HG02571 (cell line): Measurements from ENCODE around the gene CST3.
"Not testable (repeated sequence)": the region's sequence is repeated elsewhere in the genome, so short reads cannot be mapped to it uniquely, and the experiment has no call there.

ENCODE experiments used
- ATAC-seq: cut with Tn5 transposase; IDR thresholded peaks from one replicate; pipeline ENCODE4 v1.9.1; 2021; ENCODE audit warnings: mild to moderate bottlenecking, moderate library complexity; ENCODE audit not compliant: unreplicated experiment

Gene CST3, protein sequence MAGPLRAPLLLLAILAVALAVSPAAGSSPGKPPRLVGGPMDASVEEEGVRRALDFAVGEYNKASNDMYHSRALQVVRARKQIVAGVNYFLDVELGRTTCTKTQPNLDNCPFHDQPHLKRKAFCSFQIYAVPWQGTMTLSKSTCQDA

DNA sequence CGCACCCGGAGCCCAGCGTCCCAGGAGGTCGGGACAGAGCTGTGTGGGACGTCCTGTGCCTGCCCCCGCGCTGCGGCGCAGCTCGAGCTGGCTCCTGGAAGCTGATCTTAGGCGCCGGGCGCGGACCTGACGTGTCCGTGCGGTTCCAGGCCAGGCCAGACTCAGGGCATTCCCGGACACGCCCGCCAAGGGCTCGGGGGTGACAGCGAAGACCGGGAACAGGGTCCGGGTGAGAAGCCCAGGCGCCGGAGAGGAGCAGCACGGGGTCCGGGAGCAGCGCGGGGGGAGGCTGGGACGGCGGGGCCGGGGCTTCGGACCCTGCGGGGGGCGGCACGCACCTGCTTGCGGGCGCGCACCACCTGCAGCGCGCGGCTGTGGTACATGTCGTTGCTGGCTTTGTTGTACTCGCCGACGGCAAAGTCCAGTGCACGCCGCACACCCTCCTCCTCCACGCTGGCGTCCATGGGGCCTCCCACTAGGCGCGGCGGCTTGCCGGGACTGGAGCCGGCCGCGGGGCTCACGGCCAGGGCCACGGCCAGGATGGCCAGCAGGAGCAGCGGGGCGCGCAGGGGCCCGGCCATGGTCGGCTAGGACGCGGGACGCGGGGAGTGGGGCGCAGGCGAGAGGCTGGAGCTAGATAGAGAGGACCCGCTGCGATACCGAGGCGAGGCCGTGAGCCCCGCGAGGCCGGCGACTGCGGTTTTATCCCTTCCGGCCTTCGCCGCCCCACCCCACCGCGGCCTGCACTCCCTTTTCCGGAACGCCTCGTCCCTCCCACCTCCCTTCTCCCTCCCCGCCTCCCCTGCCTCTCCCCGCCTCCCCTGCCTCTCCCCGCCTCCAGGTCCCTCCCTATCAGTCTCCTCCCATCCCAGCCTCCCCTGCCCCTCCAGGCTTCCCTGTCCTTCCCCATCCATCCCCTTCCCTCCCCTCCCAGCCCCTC is at the start of gene CST3:
Gene CST3 (minus strand): TSS at position 674 of the 940 bp plus-strand sequence. CDS start 93 bp downstream, at position 581.
- peak; percentile 58 for ATAC-seq

DNA sequence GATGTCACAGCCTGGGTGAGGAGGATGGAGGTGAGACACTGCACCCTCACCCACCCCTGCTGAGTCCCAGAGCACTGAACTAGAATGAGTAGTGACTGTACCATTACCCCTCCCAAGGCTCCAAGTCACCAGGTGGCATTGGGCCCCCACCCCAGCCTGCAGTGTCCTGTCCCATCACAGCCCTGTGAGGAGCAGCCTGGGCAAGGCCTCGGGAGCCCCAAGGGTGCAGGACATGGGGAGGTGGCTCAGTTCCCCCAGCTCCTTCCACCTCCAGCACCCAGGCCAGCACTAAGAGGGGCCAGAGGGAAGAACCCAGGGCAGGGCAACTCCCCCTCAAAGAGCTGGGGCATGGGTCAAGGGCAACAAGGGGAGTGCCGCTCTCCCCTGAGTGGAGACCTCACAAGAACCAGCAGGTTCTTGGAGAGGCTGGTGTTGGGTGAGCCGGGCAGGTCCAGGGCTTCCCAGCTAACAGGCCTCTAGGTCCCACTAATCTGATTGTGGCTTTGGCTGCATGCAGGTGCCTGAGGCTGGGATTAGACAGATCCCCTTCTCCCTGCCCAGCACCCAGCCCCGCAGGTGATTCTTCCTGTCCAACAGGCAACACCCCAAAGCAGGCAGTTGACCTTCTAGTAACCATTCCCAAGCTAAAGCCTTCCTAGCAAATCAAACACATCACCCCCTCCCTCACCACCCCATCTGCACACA is 48.4 kb upstream of the CST3 start:
- no peak for ATAC-seq

DNA sequence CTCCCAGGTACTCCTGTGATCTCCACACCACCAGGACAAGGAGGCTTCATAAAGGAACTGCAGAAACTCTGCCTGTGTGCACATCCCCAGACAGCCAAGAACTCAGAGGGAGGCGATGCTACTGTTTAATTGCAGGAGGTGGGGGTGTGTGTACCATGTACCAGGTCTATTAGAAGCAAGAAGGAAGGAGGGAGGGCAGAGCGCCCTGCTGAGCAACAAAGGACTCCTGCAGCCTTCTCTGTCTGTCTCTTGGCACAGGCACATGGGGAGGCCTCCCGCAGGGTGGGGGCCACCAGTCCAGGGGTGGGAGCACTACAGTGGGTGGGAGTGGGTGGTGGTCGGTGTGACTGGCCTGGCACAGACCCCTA is 47.8 kb upstream of the CST3 start:
- not testable (repeated sequence) for ATAC-seq

DNA sequence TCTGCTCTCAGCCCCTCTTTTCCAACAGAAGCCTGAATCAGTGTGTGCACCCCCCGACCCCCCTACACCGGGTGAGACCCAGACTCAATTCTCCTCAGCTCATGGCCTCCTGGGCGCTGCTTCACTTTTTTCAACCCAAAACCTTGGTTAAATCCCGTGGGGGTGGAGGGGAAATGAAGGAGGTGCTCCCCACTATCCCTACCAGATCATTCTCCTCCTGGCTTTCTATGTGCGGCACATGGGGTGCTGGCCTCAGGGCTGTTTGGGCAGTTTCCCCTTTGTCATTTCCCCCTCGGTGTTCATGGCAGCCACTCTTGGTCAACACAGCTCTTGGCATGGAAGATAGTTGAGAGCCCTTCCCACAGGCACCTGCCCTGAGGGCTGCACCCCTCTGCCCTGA is 46.5 kb upstream of the CST3 start:
- no peak for ATAC-seq

DNA sequence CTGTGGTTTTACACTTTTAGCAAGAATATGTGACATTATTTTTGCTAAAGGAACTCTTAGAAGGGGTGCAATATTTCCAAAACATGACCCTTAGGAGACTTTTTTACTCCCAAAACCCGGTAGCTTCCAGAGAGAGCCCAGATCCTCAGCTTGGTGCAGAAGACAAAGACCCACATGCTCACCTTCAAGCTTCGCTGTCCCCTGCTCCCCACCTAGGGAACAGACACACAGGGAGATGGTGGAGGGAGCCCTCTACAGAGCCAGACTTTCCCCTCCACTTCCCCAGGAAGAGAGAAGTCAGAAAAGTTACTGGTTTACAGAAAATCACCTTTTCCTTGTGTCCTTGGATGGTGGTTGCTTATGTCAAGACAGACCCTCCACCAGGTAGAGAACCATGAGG is 46.1 kb upstream of the CST3 start:
- ATAC-seq = no peak

DNA sequence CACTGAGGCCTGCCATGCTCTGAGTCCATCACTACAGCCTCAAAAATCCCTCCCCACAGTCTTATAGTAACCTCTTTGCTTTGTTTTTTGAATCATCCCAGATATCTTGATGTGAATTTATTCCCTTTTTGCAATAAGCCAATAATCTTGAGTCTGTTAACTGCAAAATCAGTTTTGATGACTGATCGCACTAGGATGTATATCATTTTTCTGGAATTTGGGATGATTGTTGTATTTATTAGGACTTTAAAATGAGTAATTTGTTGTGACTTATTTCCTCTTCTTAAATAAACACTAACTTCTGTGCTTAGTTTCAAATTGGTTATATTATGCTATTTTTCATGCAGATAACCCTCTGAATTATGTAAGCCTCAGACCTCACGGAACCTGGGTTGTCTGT is 45.5 kb upstream of the CST3 start:
- no peak for ATAC-seq

DNA sequence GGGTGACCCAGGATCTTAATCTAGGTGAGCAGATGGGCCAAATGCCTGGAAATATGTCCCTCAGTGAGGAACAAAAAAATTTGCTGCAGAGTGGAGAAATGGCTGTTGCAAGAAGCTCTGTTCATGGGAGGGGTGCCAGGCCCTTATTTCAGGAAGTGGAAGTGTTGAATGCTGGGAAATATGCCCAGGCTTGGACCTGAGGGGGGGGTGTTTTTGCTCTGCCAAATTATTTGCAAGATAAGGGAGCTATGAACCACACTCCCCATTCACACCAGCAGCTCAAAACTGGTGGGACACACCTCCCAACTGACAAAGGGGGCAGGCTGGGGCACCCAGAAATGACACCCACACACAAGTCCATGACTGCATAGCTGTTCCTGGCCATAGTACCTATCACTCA is 42.4 kb upstream of the CST3 start:
- ATAC-seq = no peak

DNA sequence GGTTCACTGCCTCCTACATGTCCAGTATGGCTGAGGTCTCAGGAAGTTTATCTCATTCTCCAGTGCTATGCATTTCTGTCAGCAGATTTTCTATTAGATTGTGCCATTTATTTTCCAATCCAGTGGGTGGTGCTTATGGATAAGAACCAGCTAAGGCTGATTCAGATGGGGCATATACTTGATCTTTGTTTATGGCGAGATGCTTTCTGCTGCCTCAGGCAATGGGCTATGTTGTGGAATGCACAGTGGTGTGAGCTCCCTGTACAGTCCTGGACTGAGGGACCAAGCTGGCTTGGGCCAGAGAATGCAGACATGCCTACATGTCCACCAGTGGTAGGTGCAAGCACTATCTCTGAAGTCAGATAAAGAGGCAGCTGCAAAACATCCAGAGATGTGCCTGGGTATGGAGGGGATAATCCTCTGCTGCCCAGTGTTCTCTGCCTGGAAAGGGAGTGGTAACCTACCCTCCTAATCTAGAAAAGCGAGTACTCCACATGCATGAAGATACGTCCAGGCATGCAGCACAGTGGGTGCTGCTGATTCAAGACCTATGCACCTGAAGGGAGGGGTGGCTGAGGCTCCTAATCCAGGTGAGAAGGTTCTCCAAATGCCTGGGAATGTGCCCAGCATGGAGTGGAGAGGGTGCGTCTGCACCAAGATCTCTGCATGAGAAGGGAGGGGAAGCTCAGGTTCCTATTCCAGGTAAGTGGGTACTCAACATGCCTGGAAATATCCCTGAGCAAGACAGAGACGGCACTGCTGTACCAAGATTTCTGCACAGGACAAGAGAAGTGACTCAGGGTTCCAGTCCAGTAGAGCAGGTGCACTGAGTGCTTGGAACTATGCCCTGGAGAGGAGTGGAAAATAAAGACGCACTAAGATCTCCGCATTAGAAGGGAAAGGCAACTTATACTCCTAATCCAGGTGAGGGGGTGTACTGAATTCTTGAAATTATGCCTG is 41.7 kb upstream of the CST3 start:
- no peak for ATAC-seq

DNA sequence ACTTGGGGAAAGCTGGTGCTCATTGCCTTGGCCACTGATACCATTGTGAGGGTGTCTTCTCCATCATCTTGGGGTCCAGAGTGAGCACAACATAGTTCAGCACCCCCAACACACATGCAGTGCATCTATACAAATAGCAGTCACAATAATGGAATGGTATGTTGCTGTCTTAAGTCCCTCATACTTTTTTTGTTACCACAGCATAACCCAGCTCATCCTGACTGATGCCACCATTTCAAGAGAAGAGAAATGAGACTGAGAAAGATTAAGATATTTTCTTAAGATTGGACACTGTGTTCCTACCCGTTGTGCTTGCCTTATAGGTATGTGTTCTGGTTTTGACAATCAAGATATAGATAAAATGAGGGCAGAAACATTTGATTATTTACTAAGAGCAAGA is 35.5 kb upstream of the CST3 start:
- ATAC-seq = no peak

DNA sequence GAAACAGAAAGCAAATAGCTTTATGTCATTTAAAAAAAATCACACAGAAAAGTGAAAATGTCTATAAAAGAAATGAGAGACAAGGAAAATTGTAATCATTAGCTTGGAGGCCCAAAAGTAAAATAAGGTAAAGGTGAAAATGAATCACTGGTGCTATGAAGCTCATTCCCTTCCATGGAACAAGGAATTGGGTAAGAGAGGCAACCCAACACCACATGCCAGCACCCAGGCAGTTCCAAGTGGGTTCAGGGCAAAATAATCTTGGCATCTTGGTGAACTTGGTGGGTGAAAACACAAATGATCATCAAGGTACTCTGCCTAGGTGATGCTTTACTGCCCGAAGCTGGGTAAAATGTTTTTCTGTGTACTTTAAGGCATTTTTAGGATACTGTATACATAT is 34.4 kb upstream of the CST3 start:
- no peak for ATAC-seq

DNA sequence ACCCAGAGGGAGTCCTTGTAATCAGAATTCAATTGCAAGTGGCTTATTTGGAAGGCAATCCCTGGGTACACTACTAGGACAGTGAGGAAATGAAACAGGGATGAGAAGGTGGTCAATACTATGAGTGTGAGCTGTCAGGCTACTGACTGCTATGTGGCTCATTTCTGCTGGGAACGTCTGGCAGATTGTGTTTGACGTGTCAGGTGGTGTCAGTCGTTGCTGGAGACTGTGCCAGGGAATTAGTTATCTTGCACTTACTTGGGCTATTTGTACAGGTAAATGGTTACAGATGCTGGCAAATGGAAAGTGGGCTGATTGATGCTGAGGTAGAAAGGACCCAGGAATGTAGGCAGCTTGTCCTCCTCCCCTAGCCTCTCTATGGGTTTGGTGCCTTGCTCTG is 33.7 kb upstream of the CST3 start:
- ATAC-seq = no peak

DNA sequence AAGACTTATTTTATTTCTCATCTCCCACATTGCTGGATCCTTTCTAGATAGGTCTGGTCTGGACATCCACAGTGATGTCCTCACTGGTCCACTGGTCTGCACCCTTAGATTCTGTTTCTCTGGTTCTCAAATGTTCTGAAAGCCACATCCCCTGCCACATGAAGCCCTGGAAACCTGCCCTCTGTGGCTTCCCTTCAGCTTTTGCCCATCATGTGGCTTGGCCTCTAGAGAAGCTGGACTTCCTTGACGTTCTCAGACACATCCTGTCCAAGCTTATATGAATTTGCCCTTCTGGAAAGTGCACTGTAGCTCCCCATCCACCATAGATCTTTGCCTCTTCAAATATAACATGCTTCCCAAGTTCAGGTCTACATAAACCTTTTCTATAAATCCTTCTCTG is 32.6 kb upstream of the CST3 start:
- no peak for ATAC-seq

DNA sequence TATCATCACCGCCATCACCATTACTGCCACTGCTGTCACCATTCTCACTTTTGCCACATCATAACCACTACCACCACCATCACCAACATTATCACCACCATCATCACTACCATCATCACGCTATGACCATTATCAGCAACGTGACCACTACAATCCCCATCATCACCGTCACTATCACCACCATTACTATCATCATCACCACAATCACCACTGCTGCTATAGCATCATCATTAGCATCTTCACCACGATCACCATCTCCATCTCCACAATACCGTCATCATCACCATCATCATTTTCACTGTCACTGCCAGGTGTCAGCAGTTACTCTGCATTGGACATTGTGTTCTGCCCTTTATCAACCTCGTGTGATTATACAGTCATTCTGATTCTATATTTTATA is 32.1 kb upstream of the CST3 start:
- no peak for ATAC-seq

DNA sequence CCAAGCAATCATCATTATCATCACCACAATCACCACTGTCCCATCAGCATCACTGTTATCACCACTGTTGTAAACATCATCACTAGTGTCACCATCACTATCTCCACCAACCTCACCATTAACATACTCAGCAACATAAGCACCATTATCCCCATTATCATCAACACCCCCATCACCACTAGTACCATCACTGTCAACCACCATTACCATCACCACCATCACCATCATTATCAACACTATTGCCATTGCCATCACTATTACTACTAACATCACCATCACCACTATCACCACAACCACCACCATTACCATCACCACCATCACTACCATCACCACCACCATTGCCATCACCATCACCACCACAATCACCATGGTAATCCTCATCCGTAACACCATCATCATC is 31.6 kb upstream of the CST3 start:
- ATAC-seq = no peak

DNA sequence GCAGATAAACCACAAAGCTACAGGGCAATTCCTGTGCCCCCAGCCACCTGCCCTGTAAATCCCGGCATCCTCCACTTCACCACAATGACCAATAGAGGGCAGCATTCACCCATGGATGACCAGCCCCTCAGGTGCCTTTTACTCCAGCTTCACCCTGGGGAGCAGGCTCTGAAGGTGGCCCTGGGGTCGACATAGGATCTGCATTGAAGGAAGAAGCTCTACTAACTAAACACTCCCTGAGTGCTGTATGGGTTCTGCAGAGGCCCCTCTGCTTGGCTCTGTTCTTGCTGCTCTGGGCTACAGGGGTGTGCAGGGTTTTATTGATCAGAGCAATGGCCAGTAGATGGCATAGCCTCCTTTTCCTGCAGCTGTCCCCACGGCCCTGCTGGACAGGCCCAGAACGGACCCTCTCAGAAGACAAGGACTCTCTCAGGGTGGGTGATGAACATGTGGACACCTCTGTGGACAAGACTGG is 30.8 kb upstream of the CST3 start:
- ATAC-seq = peak; percentile 75

DNA sequence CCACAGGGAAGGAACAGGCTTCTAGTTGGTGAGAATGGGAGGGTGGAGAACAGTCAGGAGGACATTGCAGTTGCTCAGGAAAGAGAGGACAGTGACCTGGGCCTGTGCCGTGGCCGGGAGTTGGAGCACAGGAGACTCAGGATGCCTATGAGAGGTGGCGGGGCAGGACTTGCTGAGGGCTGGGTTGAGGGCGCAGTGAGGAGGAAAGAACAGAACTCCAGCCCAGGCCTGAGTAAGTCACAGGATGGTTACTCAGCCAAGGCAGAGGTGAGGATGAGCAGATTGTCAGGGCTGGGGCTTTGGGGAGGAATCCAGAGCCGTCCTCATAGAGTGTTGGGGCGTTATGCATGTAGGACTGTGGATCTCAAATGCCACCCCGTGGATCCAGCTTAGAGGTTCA is 29.9 kb upstream of the CST3 start:
- no peak for ATAC-seq

DNA sequence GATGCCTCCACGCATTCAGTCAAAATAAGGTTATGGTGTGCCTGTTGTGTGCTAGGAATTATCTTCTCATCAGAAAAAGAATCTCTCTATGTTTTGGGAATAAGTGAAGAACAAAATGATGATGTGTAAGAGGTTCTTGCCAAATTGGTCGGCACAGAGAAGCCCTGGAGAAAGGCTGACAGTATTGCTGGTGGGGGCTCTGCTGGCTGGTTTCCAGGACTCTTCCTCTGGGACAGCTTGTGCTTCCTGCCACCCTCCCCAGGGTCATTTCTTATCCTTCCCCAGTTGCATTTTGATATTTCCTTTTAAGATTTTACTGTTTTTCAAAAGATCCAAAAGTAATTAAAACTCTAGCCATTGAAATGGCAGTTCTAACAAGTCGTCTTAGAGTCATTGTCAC is 28.9 kb upstream of the CST3 start:
- no peak for ATAC-seq

DNA sequence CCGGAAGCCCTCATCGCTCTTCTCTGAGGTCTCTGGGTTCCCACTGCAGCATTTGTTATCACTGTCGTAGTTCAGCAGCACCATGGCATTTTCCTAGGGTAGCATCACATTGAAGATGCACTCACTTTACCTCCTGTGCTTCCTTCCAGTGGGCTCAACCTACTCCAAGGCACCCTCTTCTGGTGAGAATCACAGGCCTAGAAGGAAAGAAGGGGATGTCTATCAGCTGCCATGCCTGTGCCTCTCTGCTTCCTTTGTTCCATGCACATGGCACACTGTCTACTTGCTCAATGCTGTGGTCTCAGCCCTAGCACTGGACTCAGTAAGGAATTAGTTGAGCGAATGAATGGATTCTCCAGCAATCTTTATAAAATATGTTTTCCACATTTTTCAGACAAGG is 28.4 kb upstream of the CST3 start:
- ATAC-seq = no peak

DNA sequence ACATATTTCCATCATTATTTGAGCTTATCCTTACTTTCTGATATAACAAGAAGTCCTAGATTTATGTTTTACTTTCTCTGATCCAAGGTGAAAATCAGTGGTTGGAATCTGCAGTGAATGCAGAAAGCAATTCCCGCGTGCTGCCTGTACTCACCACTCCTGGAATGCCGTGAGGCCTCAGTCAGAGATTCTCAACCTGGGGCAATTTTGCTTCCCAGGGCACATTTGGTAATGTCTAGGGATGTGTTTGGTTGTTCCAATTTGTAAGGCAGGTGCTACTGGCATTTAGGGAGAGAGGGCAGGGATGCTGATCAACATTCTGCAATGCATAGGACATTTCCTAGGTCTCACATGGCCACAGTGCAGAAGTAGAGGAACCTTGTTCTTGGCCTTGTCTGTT is 27.2 kb upstream of the CST3 start:
- no peak for ATAC-seq

DNA sequence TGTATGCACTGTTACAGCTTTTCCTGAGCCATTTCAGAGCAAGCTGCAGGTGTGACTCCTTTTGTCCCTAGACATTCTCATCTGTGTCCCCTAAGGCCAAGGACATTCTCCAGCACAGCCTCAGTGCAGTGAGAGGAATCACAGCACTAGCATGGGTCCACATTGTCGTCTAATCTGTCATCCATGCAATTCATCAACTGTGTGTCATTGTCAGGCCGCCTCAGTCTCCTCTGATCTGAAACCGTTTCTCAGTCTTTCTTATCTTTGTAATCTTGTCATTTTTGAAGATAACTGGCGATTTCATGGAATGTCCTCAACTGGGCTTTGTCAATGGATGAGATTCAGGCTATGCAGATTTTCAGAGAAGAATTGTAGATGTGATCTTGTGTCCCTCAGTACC is 26.3 kb upstream of the CST3 start:
- ATAC-seq = not testable (repeated sequence)

DNA sequence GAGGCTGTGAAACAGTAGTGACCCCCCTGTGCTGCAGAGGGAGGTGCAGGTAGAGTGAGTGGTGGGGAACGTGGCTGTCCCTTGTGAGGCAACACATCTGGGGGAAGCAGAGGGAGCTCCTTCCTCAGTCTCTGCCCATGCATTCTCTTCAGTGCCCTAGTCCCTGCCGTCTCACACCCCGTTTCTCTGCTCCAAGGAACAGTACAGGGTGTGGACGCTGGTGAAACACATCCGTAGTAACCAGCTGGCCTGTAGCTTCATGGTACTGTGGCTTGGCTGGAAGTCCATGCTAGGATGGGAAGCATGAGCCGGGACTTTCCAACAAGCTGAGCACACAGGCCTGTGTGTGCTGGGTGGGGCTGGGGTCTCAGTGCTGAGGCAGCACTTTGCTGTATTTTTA is 25.4 kb upstream of the CST3 start:
- ATAC-seq = no peak
